Measurements from ENCODE around the gene TP53BP2.

The TP53BP2 gene

GRCh38 chr1:223780318-223780717 is 65.4 kb downstream of the TP53BP2 start:
- no peak overlapping the region for H3K4me3 ChIP-seq (replicated peaks in 1 of 2; ENCODE audit: low read depth in 2 of 2, low read length in 2 of 2)
- no peak for TF ChIP-seq CTCF (IDR thresholded peaks at IDR 0.05; ENCODE audit: low read depth, low read length)
- no peak for DNase-seq (ENCODE audit: low read depth in 2 of 2)

DNA sequence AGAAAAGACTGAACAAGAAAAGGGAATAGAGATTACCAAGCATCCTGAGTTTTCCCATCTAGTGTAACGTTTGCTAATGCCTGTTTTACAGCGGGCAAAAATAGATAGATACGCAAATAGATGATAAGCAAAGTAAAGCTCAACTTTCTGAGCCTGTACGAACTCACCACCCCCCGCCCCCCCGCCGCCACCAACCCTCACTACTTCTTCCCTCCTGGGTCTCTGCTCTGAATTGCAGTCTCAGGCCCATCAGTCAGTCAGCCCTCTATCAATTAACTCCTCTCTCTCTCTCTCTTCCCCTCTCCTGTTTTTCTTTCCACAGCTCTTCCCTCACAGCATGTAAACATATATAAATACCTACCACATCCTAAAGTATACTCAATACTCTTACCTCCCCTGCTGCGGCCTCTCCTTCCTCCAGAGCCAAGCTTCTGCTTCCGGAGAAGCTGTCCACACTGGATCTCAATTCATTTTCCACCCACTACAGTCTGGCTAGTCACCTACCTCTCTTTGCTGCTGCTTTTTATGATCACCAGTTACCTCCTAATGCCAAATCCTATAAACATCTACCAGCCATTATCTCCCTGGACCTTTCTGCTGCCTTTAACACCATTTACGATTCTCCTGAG is 68.8 kb downstream of the TP53BP2 start:
- peak in 1 of 2 donors; percentile 21 for DNase-seq (ENCODE audit: low read depth in 2 of 2)
- TF ChIP-seq CTCF (IDR thresholded peaks at IDR 0.05; ENCODE audit: low read depth, low read length) = no peak
- H3K4me3 ChIP-seq (replicated peaks in 1 of 2; ENCODE audit: low read depth in 2 of 2, low read length in 2 of 2) = no peak overlapping the region

GRCh38 chr1:223776075-223776814 is 69.5 kb downstream of the TP53BP2 start:
- peak; percentile 75 to 95 for DNase-seq (ENCODE audit: low read depth in 2 of 2)
- TF ChIP-seq CTCF (IDR thresholded peaks at IDR 0.05; ENCODE audit: low read depth, low read length) = no peak
- H3K4me3 ChIP-seq (replicated peaks in 1 of 2; ENCODE audit: low read depth in 2 of 2, low read length in 2 of 2) = no peak overlapping the region

GRCh38 chr1:223775711-223776074 is 70.1 kb downstream of the TP53BP2 start:
- no peak for DNase-seq (ENCODE audit: low read depth in 2 of 2)
- TF ChIP-seq CTCF (IDR thresholded peaks at IDR 0.05; ENCODE audit: low read depth, low read length) = no peak
- H3K4me3 ChIP-seq (replicated peaks in 1 of 2; ENCODE audit: low read depth in 2 of 2, low read length in 2 of 2) = no peak overlapping the region

DNA sequence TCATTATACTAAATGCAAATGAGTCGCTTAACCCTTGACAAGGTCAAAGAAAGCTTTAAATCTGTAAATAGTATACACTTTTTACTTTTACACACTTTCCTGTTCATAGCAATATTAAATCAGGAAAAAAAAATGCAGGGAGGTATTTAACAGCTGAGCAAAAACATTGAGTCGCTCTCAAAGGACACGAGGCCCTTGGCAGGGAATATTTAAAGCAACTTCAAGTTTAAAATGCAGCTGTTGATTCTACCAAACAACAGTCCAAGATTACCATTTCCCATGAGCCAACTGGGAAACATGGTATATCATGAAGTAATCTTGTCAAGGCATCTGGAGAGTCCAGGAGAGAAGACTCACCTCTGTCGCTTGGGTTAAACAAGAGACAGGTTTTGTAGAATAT is 70.7 kb downstream of the TP53BP2 start:
- no peak for TF ChIP-seq CTCF (IDR thresholded peaks at IDR 0.05; ENCODE audit: low read depth, low read length)
- peak; percentile 20 to 75 for DNase-seq (ENCODE audit: low read depth in 2 of 2)
- no peak overlapping the region for H3K4me3 ChIP-seq (replicated peaks in 1 of 2; ENCODE audit: low read depth in 2 of 2, low read length in 2 of 2)

GRCh38 chr1:223774134-223774814 is 71.5 kb downstream of the TP53BP2 start:
- DNase-seq (ENCODE audit: low read depth in 2 of 2) = no peak
- H3K4me3 ChIP-seq (replicated peaks in 1 of 2; ENCODE audit: low read depth in 2 of 2, low read length in 2 of 2) = no peak overlapping the region
- TF ChIP-seq CTCF (IDR thresholded peaks at IDR 0.05; ENCODE audit: low read depth, low read length) = no peak
